Hepatocyte (in vitro differentiated cells): ENCODE results near the gene RARB. TPM values are rescaled to one million over a fixed set of nuclear protein-coding genes. Genes with fewer than 3 reads are reported as not detected.

Experiments used
- DNase-seq: peaks from one replicate; pipeline ENCODE4 v3.0.0-alpha.2; 2016; ENCODE audit warnings: low spot score
- H2AFZ ChIP-seq: fragments of 200-600 bp; sonication (generic); 2 replicates; pipeline ENCODE4 v1.6.0; 2016; ENCODE audit warnings: antibody characterized with exemption, mild to moderate bottlenecking
- H3K27ac ChIP-seq: fragments of 200-600 bp; sonication (generic); 2 replicates; pipeline ENCODE4 v1.5.1; 2016; ENCODE audit warnings: mild to moderate bottlenecking
- H3K27me3 ChIP-seq: fragments of 200-600 bp; sonication (generic); 2 replicates; pipeline ENCODE4 v1.6.1; 2016
- H3K36me3 ChIP-seq: fragments of 200-600 bp; sonication (generic); replicated peaks from 2 replicates; pipeline ENCODE4 v1.5.1; 2016; ENCODE audit warnings: low read depth; ENCODE audit not compliant: insufficient read depth
- H3K4me1 ChIP-seq: fragments of 200-600 bp; sonication (generic); 2 replicates; pipeline ENCODE4 v1.5.1; 2016; ENCODE audit warnings: mild to moderate bottlenecking, moderate library complexity; ENCODE audit not compliant: insufficient read depth
- H3K4me2 ChIP-seq: fragments of 200-600 bp; sonication (generic); 2 replicates; pipeline ENCODE4 v1.6.0; 2016
- H3K4me3 ChIP-seq: fragments of 200-600 bp; sonication (generic); 2 replicates; pipeline ENCODE4 v1.5.1; 2016; ENCODE audit warnings: mild to moderate bottlenecking
- H3K79me2 ChIP-seq: fragments of 200-600 bp; sonication (generic); 2 replicates; pipeline ENCODE4 v1.6.0; 2017; ENCODE audit warnings: mild to moderate bottlenecking
- H3K9me2 ChIP-seq: fragments of 200-600 bp; sonication (generic); replicated peaks from 2 replicates; pipeline ENCODE4 v1.6.0; 2017; ENCODE audit warnings: mild to moderate bottlenecking; ENCODE audit not compliant: insufficient read depth
- H3K9me3 ChIP-seq: fragments of 200-600 bp; sonication (generic); 2 replicates; pipeline ENCODE4 v1.5.1; 2016; ENCODE audit warnings: low read depth, mild to moderate bottlenecking
- H4K20me1 ChIP-seq: fragments of 200-600 bp; sonication (generic); 2 replicates; pipeline ENCODE4 v1.6.0; 2016; ENCODE audit warnings: mild to moderate bottlenecking; ENCODE audit not compliant: insufficient read depth, poor library complexity, severe bottlenecking
- EZH2 ChIP-seq: fragments of 200-600 bp; sonication (generic); IDR thresholded peaks from 2 replicates; pipeline ENCODE4 v1.6.1; 2016; ENCODE audit warnings: antibody characterized with exemption, mild to moderate bottlenecking, borderline replicate concordance
- EZH2phosphoT487 ChIP-seq: fragments of 200-600 bp; sonication (generic); IDR thresholded peaks from one replicate; pipeline ENCODE4 v1.6.1; 2018; ENCODE audit warnings: antibody characterized with exemption, mild to moderate bottlenecking, low read depth, moderate library complexity; ENCODE audit not compliant: unreplicated experiment, severe bottlenecking
- WGBS: methylation state at CpG from one replicate; pipeline ENCODE4 v1.1.6; 2016; ENCODE audit warnings: low lambda C conversion rate; ENCODE audit errors: missing lambda C conversion rate; 5-methylcytosine and 5-hydroxymethylcytosine counted together
- polyA plus RNA-seq: library from polyadenylated mRNA; unstranded; fragments of >200 nt; fragmentation: Nextera tagmentation; extraction: Ambion mirVana; gene quantifications from 2 replicates; pipeline ENCODE4 v1.2.1, GENCODE V29; 2016
- total RNA-seq: library from RNA; depleted of rRNA; stranded (reverse); fragments of >200 nt; gene quantifications from 2 replicates; pipeline ENCODE4 v1.2.3, GENCODE V29; 2014
- TF ChIP-seq, protein P1 (sequence below): fragments of 200-600 bp; sonication (generic); IDR thresholded peaks from 2 replicates; pipeline ENCODE4 v1.5.1; 2016; ENCODE audit warnings: antibody characterized with exemption, mild to moderate bottlenecking; ENCODE audit not compliant: poor library complexity

RARB gene
- total and polyA plus RNA-seq, 2 experiments from 2014 or later = 22.2 to 30.7 TPM

DNA sequence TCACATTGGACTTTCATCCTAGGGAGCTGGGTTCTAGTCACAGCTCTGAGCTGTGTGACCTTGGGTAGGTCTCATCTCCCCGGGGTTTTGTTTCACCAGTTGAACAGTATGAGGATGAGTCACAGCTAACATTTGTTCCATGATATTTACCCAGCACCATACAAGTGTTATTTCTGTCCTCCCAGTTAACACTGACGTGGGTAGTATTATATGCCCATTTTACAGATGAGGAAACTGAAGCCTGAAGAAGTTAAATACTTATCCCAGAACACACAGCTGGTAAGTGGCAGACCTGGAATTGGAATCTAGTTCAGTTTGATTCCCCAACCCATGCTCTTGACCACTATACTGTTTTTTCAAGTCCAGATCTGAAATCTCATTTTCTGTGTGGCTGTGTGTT, 908 bp upstream of the RARB start:
- Histone ChIP-seq H3K4me2 (peak overlapping the region; percentile 78), H3K27me3 (no peaks in the 10 kb centered on the region), H3K4me3 (peak overlapping the region; percentile 20), H3K36me3 (no peaks in the 10 kb centered on the region), H3K9me2 (no peaks in the 10 kb centered on the region), H4K20me1 (no peaks in the 10 kb centered on the region), H2AFZ (no peak overlapping the region), H3K4me1 (peaks cover 46% of the 10 kb centered on the region), H3K9me3 (no peaks in the 10 kb centered on the region), H3K27ac (peak overlapping the region; percentile 95), H3K79me2 (peaks cover 33% of the 10 kb centered on the region)
- WGBS = 65% methylated on average over 2 of the region's 2 CpGs
- no peak for TF ChIP-seq EZH2phosphoT487
- TF ChIP-seq, protein P1, sequence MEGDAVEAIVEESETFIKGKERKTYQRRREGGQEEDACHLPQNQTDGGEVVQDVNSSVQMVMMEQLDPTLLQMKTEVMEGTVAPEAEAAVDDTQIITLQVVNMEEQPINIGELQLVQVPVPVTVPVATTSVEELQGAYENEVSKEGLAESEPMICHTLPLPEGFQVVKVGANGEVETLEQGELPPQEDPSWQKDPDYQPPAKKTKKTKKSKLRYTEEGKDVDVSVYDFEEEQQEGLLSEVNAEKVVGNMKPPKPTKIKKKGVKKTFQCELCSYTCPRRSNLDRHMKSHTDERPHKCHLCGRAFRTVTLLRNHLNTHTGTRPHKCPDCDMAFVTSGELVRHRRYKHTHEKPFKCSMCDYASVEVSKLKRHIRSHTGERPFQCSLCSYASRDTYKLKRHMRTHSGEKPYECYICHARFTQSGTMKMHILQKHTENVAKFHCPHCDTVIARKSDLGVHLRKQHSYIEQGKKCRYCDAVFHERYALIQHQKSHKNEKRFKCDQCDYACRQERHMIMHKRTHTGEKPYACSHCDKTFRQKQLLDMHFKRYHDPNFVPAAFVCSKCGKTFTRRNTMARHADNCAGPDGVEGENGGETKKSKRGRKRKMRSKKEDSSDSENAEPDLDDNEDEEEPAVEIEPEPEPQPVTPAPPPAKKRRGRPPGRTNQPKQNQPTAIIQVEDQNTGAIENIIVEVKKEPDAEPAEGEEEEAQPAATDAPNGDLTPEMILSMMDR = no peak
- TF ChIP-seq EZH2 = no peak
- no peak for DNase-seq

DNA sequence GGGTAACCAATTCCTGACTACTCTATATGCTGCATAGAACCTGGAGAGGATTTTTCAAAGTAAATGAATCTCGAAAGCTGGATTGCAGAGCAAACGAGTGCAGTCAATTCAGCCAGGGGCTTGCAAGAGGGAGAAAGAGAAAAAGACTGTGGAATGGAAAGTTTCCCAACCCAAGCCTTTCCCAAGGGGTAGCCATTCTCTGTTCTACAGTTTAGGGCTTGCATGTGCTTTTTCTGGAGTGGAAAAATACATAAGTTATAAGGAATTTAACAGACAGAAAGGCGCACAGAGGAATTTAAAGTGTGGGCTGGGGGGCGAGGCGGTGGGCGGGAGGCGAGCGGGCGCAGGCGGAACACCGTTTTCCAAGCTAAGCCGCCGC, 511 bp upstream of the RARB start:
- Histone ChIP-seq H2AFZ (peak overlapping the region; percentile 1), H3K9me2 (no peaks in the 10 kb centered on the region), H3K4me1 (peaks cover 47% of the 10 kb centered on the region), H3K79me2 (peaks cover 37% of the 10 kb centered on the region), H4K20me1 (no peaks in the 10 kb centered on the region), H3K9me3 (no peaks in the 10 kb centered on the region), H3K4me3 (peak overlapping the region; percentile 20), H3K4me2 (peak overlapping the region; percentile 78), H3K27ac (peak overlapping the region; percentile 95), H3K27me3 (no peaks in the 10 kb centered on the region), H3K36me3 (no peaks in the 10 kb centered on the region)
- WGBS = 4% methylated on average over 13 of the region's 13 CpGs
- DNase-seq = peak; percentile 40
- TF ChIP-seq, protein P1 = no peak
- TF ChIP-seq EZH2phosphoT487 (no peak), EZH2 (no peak)

DNA sequence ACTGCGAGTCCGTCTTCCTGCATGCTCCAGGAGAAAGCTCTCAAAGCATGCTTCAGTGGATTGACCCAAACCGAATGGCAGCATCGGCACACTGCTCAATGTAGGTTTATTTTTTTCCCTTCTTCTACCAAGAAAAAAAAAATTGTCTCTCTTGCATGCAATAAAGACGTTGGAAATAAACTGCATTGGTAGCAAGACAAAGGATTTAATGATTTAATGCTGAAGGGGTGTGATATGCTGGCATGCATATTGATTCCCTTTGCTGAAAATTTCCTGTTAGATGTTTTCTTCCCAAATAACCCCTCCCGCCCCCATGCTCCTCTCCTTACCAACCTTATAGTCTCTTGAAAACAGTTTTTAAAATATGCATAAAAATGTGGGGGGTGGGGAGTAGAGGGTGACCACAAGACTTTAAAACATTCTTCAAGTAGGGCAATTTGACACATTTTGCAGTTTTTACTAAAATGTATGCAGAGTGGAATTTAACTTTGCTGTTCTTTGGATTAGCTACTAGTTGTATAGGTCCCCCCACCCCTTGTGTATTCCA, 799 bp downstream of the RARB start:
- Histone ChIP-seq H3K9me2 (no peaks in the 10 kb centered on the region), H4K20me1 (no peaks in the 10 kb centered on the region), H3K4me2 (peak overlapping the region; percentile 78), H3K27me3 (no peaks in the 10 kb centered on the region), H3K9me3 (no peaks in the 10 kb centered on the region), H3K4me3 (peak overlapping the region; percentile 65), H3K27ac (peak overlapping the region; percentile 95), H3K4me1 (peaks cover 55% of the 10 kb centered on the region), H2AFZ (peak overlapping the region; percentile 25), H3K36me3 (no peaks in the 10 kb centered on the region), H3K79me2 (peaks cover 50% of the 10 kb centered on the region)
- no peak for DNase-seq
- TF ChIP-seq, protein P1 = no peak
- TF ChIP-seq EZH2 (no peak), EZH2phosphoT487 (no peak)
- 2% methylated on average over 6 of the region's 6 CpGs for WGBS
